ENCODE data around the gene WDHD1.
"Not testable (repeated sequence)": the region's sequence is repeated elsewhere in the genome, so short reads cannot be mapped to it uniquely, and the experiment has no call there.

The WDHD1 gene

GRCh38 chr14:55024365-55024764, 2.5 kb downstream of the WDHD1 start:
- H3K36me3 ChIP-seq (ENCODE audit: control insufficient read depth in 1 of 2, insufficient read depth in 2 of 2, low read length in 2 of 2); H3K4me1 ChIP-seq (ENCODE audit: control insufficient read depth in 1 of 2, insufficient read depth in 2 of 2, low read length in 2 of 2); H4K91ac ChIP-seq (ENCODE audit: low read depth, low read length); H3K79me2 ChIP-seq (ENCODE audit: control insufficient read depth, insufficient read depth, low read length, poor library complexity); H2BK5ac ChIP-seq (ENCODE audit: low read depth, low read length, poor library complexity); H3K4ac ChIP-seq (ENCODE audit: low read depth, low read length); H2AK5ac ChIP-seq (ENCODE audit: low read length); H4K12ac ChIP-seq (ENCODE audit: low read depth, low read length); H3K14ac ChIP-seq (ENCODE audit: low read length); H3K18ac ChIP-seq (ENCODE audit: low read length); H3K9ac ChIP-seq (ENCODE audit: low read length); H3K27ac ChIP-seq (ENCODE audit: low read depth, low read length); H3K23ac ChIP-seq (ENCODE audit: low read length); H3K4me3 ChIP-seq (ENCODE audit: low read depth, low read length); H2BK120ac ChIP-seq (ENCODE audit: insufficient read depth, low read length, poor library complexity); H3K27me3 ChIP-seq (ENCODE audit: insufficient read depth, low read length); H2BK12ac ChIP-seq (ENCODE audit: low read length); H3K9me3 ChIP-seq (ENCODE audit: insufficient read depth, low read depth, low read length); H3K4me2 ChIP-seq (ENCODE audit: low read length); H2AFZ ChIP-seq (ENCODE audit: insufficient read depth, low read length, poor library complexity); H4K8ac ChIP-seq (ENCODE audit: low read depth, low read length); H3K79me1 ChIP-seq (ENCODE audit: low read length): not testable (repeated sequence)
- peak in 1 of 2 donors; percentile 41 for DNase-seq
- WGBS (ENCODE audit: extremely low coverage, insufficient coverage, insufficient read length) = no CpG with 5 or more reads among the region's 5 CpGs

- Histone ChIP-seq H3K4me3 (ENCODE audit: low read depth, low read length) (no peak overlapping the region), H2BK5ac (ENCODE audit: low read depth, low read length, poor library complexity) (no peak overlapping the region), H2AFZ (ENCODE audit: insufficient read depth, low read length, poor library complexity) (no peak overlapping the region), H2AK5ac (ENCODE audit: low read length) (no peak overlapping the region), H3K23ac (ENCODE audit: low read length) (no peak overlapping the region), H3K27ac (ENCODE audit: low read depth, low read length) (no peak overlapping the region), H3K4ac (ENCODE audit: low read depth, low read length) (no peak overlapping the region), H3K79me1 (ENCODE audit: low read length) (no peaks in the 10 kb centered on the region), H3K14ac (ENCODE audit: low read length) (no peak overlapping the region), H3K4me1 (ENCODE audit: control insufficient read depth in 1 of 2, insufficient read depth in 2 of 2, low read length in 2 of 2) (no peaks in the 10 kb centered on the region), H3K9me3 (ENCODE audit: insufficient read depth, low read depth, low read length) (no peaks in the 10 kb centered on the region), H3K9ac (ENCODE audit: low read length) (no peak overlapping the region), H3K4me2 (ENCODE audit: low read length) (no peak overlapping the region), H3K79me2 (ENCODE audit: control insufficient read depth, insufficient read depth, low read length, poor library complexity) (no peaks in the 10 kb centered on the region), H4K91ac (ENCODE audit: low read depth, low read length) (no peak overlapping the region), H4K12ac (ENCODE audit: low read depth, low read length) (no peak overlapping the region), H2BK12ac (ENCODE audit: low read length) (no peak overlapping the region), H2BK120ac (ENCODE audit: insufficient read depth, low read length, poor library complexity) (no peak overlapping the region), H3K27me3 (ENCODE audit: insufficient read depth, low read length) (no peaks in the 10 kb centered on the region), H3K18ac (ENCODE audit: low read length) (no peak overlapping the region), H4K8ac (ENCODE audit: low read depth, low read length) (no peak overlapping the region), H3K36me3 (ENCODE audit: control insufficient read depth in 1 of 2, insufficient read depth in 2 of 2, low read length in 2 of 2) (peaks cover 3 to 5% of the 10 kb centered on the region in 2 experiments)
- DNase-seq = peak in 1 of 2 donors; percentile 82
- no CpG with 5 or more reads among the region's 2 CpGs for WGBS (ENCODE audit: extremely low coverage, insufficient coverage, insufficient read length)
Measured at GRCh38 chr14:55019968-55020554, 6.8 kb downstream of the WDHD1 start.

GRCh38 chr14:55015006-55015405, 11.9 kb downstream of the WDHD1 start:
- no peaks in the 10 kb centered on the region for H3K4me1 ChIP-seq (ENCODE audit: control insufficient read depth in 1 of 2, insufficient read depth in 2 of 2, low read length in 2 of 2)
- no peaks in the 10 kb centered on the region for H3K9me3 ChIP-seq (ENCODE audit: insufficient read depth, low read depth, low read length)
- H3K4ac ChIP-seq (ENCODE audit: low read depth, low read length) = no peak overlapping the region
- H3K79me2 ChIP-seq (ENCODE audit: control insufficient read depth, insufficient read depth, low read length, poor library complexity) = no peaks in the 10 kb centered on the region
- no peak overlapping the region for H3K14ac ChIP-seq (ENCODE audit: low read length)
- H4K12ac ChIP-seq (ENCODE audit: low read depth, low read length) = no peak overlapping the region
- no peak overlapping the region for H3K9ac ChIP-seq (ENCODE audit: low read length)
- no peak overlapping the region for H3K27ac ChIP-seq (ENCODE audit: low read depth, low read length)
- H4K91ac ChIP-seq (ENCODE audit: low read depth, low read length) = no peak overlapping the region
- H3K27me3 ChIP-seq (ENCODE audit: insufficient read depth, low read length) = no peaks in the 10 kb centered on the region
- no peak overlapping the region for H2AFZ ChIP-seq (ENCODE audit: insufficient read depth, low read length, poor library complexity)
- H2AK5ac ChIP-seq (ENCODE audit: low read length) = no peak overlapping the region
- H4K8ac ChIP-seq (ENCODE audit: low read depth, low read length) = no peak overlapping the region
- H3K4me3 ChIP-seq (ENCODE audit: low read depth, low read length) = no peak overlapping the region
- H3K4me2 ChIP-seq (ENCODE audit: low read length) = no peak overlapping the region
- H2BK5ac ChIP-seq (ENCODE audit: low read depth, low read length, poor library complexity) = no peak overlapping the region
- no peak overlapping the region for H2BK120ac ChIP-seq (ENCODE audit: insufficient read depth, low read length, poor library complexity)
- H3K23ac ChIP-seq (ENCODE audit: low read length) = no peak overlapping the region
- no peak overlapping the region for H2BK12ac ChIP-seq (ENCODE audit: low read length)
- no peak for DNase-seq
- peaks cover 3 to 8% of the 10 kb centered on the region in 2 experiments for H3K36me3 ChIP-seq (ENCODE audit: control insufficient read depth in 1 of 2, insufficient read depth in 2 of 2, low read length in 2 of 2)
- no CpG with 5 or more reads among the region's 2 CpGs for WGBS (ENCODE audit: extremely low coverage, insufficient coverage, insufficient read length)
- H3K79me1 ChIP-seq (ENCODE audit: low read length) = no peaks in the 10 kb centered on the region
- no peak overlapping the region for H3K18ac ChIP-seq (ENCODE audit: low read length)

- H3K23ac ChIP-seq (ENCODE audit: low read length) = no peak overlapping the region
- H3K14ac ChIP-seq (ENCODE audit: low read length) = no peak overlapping the region
- no peak overlapping the region for H3K4me3 ChIP-seq (ENCODE audit: low read depth, low read length)
- WGBS (ENCODE audit: extremely low coverage, insufficient coverage, insufficient read length) = no CpG with 5 or more reads among the region's 4 CpGs
- H2BK120ac ChIP-seq (ENCODE audit: insufficient read depth, low read length, poor library complexity) = no peak overlapping the region
- no peak overlapping the region for H3K27ac ChIP-seq (ENCODE audit: low read depth, low read length)
- H4K91ac ChIP-seq (ENCODE audit: low read depth, low read length) = no peak overlapping the region
- H3K4me2 ChIP-seq (ENCODE audit: low read length) = no peak overlapping the region
- H3K4me1 ChIP-seq (ENCODE audit: control insufficient read depth in 1 of 2, insufficient read depth in 2 of 2, low read length in 2 of 2) = no peaks in the 10 kb centered on the region
- H3K9ac ChIP-seq (ENCODE audit: low read length) = no peak overlapping the region
- H3K36me3 ChIP-seq (ENCODE audit: control insufficient read depth in 1 of 2, insufficient read depth in 2 of 2, low read length in 2 of 2) = peaks cover 17 to 19% of the 10 kb centered on the region in 2 experiments
- no peak overlapping the region for H2BK12ac ChIP-seq (ENCODE audit: low read length)
- DNase-seq = no peak
- no peaks in the 10 kb centered on the region for H3K9me3 ChIP-seq (ENCODE audit: insufficient read depth, low read depth, low read length)
- no peak overlapping the region for H2AFZ ChIP-seq (ENCODE audit: insufficient read depth, low read length, poor library complexity)
- H3K18ac ChIP-seq (ENCODE audit: low read length) = no peak overlapping the region
- H4K8ac ChIP-seq (ENCODE audit: low read depth, low read length) = no peak overlapping the region
- no peak overlapping the region for H4K12ac ChIP-seq (ENCODE audit: low read depth, low read length)
- H2BK5ac ChIP-seq (ENCODE audit: low read depth, low read length, poor library complexity) = no peak overlapping the region
- no peak overlapping the region for H2AK5ac ChIP-seq (ENCODE audit: low read length)
- H3K27me3 ChIP-seq (ENCODE audit: insufficient read depth, low read length) = no peaks in the 10 kb centered on the region
- H3K4ac ChIP-seq (ENCODE audit: low read depth, low read length) = no peak overlapping the region
- no peaks in the 10 kb centered on the region for H3K79me2 ChIP-seq (ENCODE audit: control insufficient read depth, insufficient read depth, low read length, poor library complexity)
- no peaks in the 10 kb centered on the region for H3K79me1 ChIP-seq (ENCODE audit: low read length)
Measured at GRCh38 chr14:55005071-55005470, 21.8 kb downstream of the WDHD1 start.
